ENCODE data around the gene SLC22A23.

The SLC22A23 gene

GRCh38 chr6:3233321-3233720, 223.5 kb downstream of the SLC22A23 start:
- no peaks in the 10 kb centered on the region for H3K9me3 ChIP-seq (replicated peaks; ENCODE audit: insufficient read depth, low read length)
- TF ChIP-seq CTCF (IDR thresholded peaks at IDR 0.05; ENCODE audit: low read length) (no peak), EZH2 (optimal IDR thresholded peaks at IDR 0.05; ENCODE audit: low read depth, low read length) (no peak), EZH2phosphoT487 (IDR thresholded peaks at IDR 0.05; ENCODE audit: low read length) (no peak)

GRCh38 chr6:3232017-3232945, 224.6 kb downstream of the SLC22A23 start:
- no peaks in the 10 kb centered on the region for H4K20me1 ChIP-seq (ENCODE audit: insufficient read depth, low read length)
- H3K27ac ChIP-seq (ENCODE audit: low read length): no peak overlapping the region
- H3K27me3 ChIP-seq (replicated peaks; ENCODE audit: insufficient read depth, low read length): peaks cover 39% of the 10 kb centered on the region
- no peak for TF ChIP-seq CTCF (IDR thresholded peaks at IDR 0.05; ENCODE audit: low read length)
- no peak for TF ChIP-seq EZH2phosphoT487 (IDR thresholded peaks at IDR 0.05; ENCODE audit: low read length)
- TF ChIP-seq EZH2 (optimal IDR thresholded peaks at IDR 0.05; ENCODE audit: low read depth, low read length): no peak
- H3K36me3 ChIP-seq (replicated peaks; ENCODE audit: insufficient read depth, low read length): no peaks in the 10 kb centered on the region
- no peaks in the 10 kb centered on the region for H3K79me2 ChIP-seq (ENCODE audit: low read length)
- H3K9me3 ChIP-seq (replicated peaks; ENCODE audit: insufficient read depth, low read length): no peaks in the 10 kb centered on the region
- no peaks in the 10 kb centered on the region for H3K9me2 ChIP-seq (replicated peaks; ENCODE audit: insufficient read depth, low read length)
- H3K9ac ChIP-seq (ENCODE audit: low read length): no peak overlapping the region
- H3K4me1 ChIP-seq (ENCODE audit: low read length): peaks cover 19% of the 10 kb centered on the region; the same call in 1 of the 2 replicates
- H3F3A ChIP-seq (ENCODE audit: insufficient read depth, low read length): peaks cover 6% of the 10 kb centered on the region; the same call in 1 of the 2 replicates
- H3K4me3 ChIP-seq (ENCODE audit: low read length): no peak overlapping the region
- H2AFZ ChIP-seq (ENCODE audit: low read length): no peak overlapping the region
- H3K4me2 ChIP-seq (ENCODE audit: low read depth, low read length): no peak overlapping the region
- no peak for DNase-seq

More at GRCh38 chr6:3233321-3233720, 223.5 kb downstream of the SLC22A23 start:
- Histone ChIP-seq H3K79me2 (ENCODE audit: low read length) (no peaks in the 10 kb centered on the region), H3K4me1 (ENCODE audit: low read length) (peaks cover 26% of the 10 kb centered on the region), H3F3A (ENCODE audit: insufficient read depth, low read length) (peaks cover 12% of the 10 kb centered on the region), H3K27ac (ENCODE audit: low read length) (no peak overlapping the region), H3K9me2 (replicated peaks; ENCODE audit: insufficient read depth, low read length) (no peaks in the 10 kb centered on the region), H3K27me3 (replicated peaks; ENCODE audit: insufficient read depth, low read length) (peaks cover 33% of the 10 kb centered on the region), H3K9ac (ENCODE audit: low read length) (no peak overlapping the region), H3K36me3 (replicated peaks; ENCODE audit: insufficient read depth, low read length) (no peaks in the 10 kb centered on the region), H4K20me1 (ENCODE audit: insufficient read depth, low read length) (no peaks in the 10 kb centered on the region), H2AFZ (ENCODE audit: low read length) (no peak overlapping the region), H3K4me2 (ENCODE audit: low read depth, low read length) (no peak overlapping the region), H3K4me3 (ENCODE audit: low read length) (no peak overlapping the region)
- no peak for DNase-seq

- no peak overlapping the region for H3K4me3 ChIP-seq (ENCODE audit: low read length)
- H3K4me1 ChIP-seq (ENCODE audit: low read length): peaks cover 17% of the 10 kb centered on the region
- H3K27me3 ChIP-seq (replicated peaks; ENCODE audit: insufficient read depth, low read length): peaks cover 39% of the 10 kb centered on the region
- H3K4me2 ChIP-seq (ENCODE audit: low read depth, low read length): no peak overlapping the region
- DNase-seq: no peak
- H4K20me1 ChIP-seq (ENCODE audit: insufficient read depth, low read length): no peaks in the 10 kb centered on the region
- no peaks in the 10 kb centered on the region for H3K36me3 ChIP-seq (replicated peaks; ENCODE audit: insufficient read depth, low read length)
- H3K9me2 ChIP-seq (replicated peaks; ENCODE audit: insufficient read depth, low read length): no peaks in the 10 kb centered on the region
- 0 out of 2 replicates have a peak, but pooled peaks cover 5% of the 10 kb centered on the region for H3F3A ChIP-seq (ENCODE audit: insufficient read depth, low read length)
- H3K27ac ChIP-seq (ENCODE audit: low read length): no peak overlapping the region
- H2AFZ ChIP-seq (ENCODE audit: low read length): no peak overlapping the region
- H3K9me3 ChIP-seq (replicated peaks; ENCODE audit: insufficient read depth, low read length): no peaks in the 10 kb centered on the region
- no peaks in the 10 kb centered on the region for H3K79me2 ChIP-seq (ENCODE audit: low read length)
- TF ChIP-seq EZH2phosphoT487 (IDR thresholded peaks at IDR 0.05; ENCODE audit: low read length) (no peak), EZH2 (optimal IDR thresholded peaks at IDR 0.05; ENCODE audit: low read depth, low read length) (no peak), CTCF (IDR thresholded peaks at IDR 0.05; ENCODE audit: low read length) (no peak)
- no peak overlapping the region for H3K9ac ChIP-seq (ENCODE audit: low read length)
Observed at GRCh38 chr6:3231247-3232016, 225.4 kb downstream of the SLC22A23 start.

Measured in MM.1S (cell line).